GM21447 (cell line): ENCODE results near the gene C2CD3.
"Not testable (repeated sequence)": the region's sequence is repeated elsewhere in the genome, so short reads cannot be mapped to it uniquely, and the experiment has no call there.

Experiments used
- ATAC-seq: cut with Tn5 transposase; IDR thresholded peaks from one replicate; pipeline ENCODE4 v1.9.1; 2021; ENCODE audit not compliant: unreplicated experiment

The C2CD3 gene

DNA sequence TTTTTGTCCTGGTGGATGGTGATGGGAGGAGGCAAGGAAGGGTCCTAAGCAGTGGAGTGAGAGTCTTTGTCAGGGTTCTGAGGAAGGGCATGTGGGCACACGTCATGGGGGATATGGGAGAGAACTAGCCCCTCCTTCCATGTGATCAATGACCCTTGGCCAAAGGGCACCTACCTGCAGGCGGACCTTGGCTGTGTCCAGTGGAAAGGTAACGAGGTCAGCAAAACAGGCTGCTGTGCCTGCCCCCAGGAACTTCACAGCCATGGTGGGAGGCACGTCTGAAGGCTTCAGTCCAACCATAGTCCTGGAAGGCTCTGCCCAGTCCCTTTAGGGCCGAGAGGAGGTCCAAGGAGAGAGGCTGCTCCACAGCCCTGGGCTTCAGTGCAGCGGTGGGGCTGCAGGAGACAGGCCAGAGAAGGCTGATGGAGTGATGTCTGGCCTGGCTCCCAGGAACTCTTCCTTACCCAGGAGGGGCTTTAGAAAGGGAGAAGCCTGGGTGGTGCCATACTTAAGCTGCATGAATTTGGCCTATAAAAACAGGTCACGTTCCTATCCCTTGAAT is 164.0 kb downstream of the C2CD3 start:
- ATAC-seq = no peak

DNA sequence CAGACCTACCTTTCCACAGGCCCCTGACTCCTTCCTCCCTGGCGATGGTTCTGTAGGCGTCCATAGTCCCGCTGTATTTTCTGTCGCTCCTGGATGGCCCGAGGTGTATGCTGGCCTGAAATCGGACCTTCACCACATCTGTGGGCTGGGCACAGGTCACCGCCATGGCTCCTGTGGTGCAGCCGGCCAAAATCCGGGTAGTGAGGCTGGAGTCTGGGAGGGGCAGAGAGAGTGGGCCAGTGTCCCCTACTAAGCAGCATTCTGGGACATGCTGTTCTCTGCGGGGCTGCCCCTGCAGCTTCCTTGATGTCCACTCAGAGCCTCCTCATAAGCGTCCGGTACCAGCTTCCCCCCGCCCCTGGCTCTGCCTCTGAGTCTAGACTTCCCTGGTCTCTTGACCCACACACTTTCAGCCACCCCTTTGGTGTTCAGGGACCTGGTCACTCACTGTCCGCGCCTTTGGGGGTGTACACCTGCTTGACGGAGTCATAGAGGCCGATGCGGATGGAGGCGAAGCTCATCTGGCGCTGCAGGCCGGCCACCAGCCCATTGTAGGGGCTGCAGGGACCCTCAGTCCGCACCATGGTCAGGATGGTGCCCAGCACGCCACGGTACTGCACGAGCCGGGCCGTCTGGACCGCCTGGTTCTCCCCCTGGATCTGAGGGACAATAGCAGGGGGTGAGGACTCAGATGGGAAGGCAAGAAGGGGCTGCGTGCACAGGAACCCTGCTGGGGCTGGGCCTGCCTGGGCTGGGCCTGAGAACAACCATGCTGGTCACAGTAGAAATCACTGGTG is 164.9 kb downstream of the C2CD3 start:
- no peak for ATAC-seq

DNA sequence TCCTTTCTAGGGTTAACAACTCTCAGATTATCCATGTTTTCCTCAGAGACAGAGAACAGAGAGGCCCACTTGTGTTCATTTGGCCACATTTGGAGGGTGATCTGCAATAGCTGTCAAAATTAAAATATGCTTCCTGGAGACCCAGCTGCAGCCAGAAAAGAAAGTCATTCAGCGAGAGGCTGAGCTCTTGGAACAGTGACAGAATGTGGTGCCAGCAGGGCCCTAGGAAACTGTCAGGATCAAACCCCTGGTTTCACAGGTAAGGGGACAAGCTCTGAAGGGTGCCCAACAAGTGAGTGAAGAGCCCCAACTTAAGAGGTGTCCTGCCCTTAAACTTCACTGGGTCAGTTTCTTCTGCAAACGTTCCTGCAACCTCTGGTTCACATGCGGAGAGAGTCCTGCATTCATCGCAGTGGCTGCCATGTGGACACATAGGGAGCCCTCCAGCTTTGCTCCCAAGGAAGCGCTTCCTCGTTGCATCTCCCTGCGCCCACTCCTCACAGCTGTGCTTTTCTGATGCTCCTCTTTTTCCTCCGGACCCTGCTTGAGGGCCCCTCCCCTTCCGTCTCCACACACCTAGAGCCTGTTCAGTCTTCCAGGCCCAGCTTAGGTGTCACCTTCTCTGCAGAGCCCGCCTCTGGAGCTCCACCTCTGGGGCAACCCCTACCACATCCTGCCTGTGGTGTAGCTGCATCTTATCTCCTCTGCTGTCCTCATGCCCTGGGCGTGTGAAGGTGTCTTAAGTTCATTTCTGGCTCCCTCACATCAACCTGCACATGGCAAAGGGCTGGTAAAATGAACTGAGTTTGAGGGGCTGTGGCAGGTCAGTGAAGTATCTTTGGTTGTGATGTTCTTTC is 165.8 kb downstream of the C2CD3 start:
- ATAC-seq = no peak

DNA sequence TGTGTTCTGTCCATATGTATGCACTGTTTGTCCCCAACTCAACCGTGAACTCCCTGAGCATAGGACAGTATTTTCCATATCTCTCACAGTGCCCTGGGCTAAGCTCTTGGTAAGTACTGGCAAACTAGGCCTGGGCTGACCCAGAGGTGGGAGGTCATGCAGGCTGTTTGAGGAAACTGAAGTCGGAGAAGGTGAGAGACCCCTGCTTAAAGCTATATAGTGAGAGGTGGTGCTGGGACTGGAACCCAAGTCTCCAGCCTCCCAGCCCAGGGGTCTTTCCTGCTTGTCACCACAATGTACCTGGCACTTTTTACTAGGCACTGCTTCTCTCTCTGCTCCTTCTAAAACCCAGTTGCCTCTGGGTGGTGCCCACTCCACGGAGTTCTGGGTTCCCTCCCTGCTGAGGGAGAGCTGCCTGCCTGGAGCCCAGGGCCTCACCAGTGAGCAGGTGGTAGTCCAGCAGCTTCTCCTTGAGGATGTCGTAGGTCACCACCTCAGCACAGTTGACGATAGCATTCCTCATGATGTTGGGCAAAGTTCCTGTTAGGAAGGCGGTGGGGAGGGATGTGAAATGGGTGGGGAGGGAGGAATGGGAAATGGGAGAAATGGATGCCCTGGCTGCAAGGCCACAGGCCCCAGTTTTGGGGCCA is 166.6 kb downstream of the C2CD3 start:
- no peak for ATAC-seq

DNA sequence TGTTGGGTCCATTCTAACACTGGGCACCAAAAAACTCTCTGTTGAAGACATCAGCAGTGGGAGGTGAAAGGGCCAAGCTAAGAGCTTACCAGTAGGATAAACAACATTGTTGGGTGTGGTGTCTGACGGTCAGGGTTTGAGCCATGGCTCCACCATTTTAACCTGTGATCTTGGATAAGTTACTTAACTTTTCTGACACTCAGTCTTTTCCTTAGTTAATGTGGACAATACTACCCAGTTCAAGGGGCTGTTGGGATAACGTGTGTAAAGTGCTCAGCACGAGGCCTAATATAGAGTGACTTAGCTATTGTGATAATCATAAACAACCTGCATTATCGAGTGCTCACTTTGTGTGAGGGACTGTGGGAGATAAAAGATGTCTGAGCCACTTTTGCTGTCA is 168.0 kb downstream of the C2CD3 start:
- no peak for ATAC-seq

DNA sequence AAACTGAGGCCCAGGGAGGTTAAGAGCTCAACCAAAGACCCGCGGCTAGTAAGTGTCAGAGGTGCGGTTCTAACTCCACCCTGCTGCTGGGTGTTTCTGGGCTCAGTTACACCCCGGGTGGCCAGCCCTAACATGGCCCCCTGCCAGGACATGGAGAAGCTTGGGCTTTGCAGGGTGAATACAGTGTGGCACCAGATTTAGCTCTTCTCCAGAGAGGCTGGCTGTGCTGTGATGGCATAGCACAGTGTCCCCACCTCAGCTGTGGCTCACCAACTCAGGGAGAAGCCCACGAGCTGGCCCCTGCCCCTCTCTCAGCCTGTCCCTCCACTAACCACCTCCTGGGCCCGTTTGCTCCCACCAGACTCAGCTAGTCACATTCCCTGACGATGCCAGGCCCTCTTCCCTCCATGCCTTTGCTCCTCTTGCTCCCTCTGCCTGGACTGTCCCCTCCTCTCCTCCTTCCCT is 168.9 kb downstream of the C2CD3 start:
- ATAC-seq = no peak

DNA sequence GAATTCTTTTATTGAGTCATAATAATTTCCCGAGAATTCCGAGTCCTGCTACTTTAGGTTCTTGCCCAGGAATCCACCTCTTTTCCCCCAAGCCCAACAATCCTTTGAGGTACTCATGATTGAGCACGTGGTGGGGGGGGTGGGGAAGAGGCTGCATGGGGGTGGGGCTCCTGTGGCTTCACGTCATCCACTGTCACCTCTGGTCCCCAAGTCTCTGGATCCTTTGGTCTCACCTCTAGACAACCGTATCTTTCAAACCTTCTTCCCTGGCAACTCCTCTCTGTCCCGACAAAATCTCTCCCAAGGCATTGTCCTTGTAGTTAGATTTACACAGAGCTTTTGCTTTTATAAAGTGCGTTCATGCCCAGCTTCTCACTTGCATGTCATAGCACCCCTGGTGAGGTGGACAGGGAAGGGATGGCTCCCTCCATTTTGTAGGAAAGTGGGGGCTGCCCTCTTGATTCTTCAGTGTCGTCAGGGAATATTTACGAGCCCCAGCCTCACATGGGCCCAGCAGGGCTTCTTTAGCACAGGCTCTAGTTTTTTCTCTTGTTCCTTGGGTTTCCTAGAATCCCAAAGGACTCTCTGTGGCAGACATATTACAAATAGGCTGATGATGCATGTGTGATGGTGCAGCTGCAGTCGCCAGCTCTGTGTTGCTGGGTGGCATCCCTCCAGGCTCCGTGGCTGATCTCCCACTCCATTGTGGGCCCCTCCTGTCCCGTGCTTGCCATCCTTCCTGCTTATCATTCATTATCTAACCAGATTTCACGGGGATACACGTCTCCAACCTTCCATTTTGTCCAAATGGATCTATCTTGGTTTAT is 170.3 kb downstream of the C2CD3 start:
- no peak for ATAC-seq

DNA sequence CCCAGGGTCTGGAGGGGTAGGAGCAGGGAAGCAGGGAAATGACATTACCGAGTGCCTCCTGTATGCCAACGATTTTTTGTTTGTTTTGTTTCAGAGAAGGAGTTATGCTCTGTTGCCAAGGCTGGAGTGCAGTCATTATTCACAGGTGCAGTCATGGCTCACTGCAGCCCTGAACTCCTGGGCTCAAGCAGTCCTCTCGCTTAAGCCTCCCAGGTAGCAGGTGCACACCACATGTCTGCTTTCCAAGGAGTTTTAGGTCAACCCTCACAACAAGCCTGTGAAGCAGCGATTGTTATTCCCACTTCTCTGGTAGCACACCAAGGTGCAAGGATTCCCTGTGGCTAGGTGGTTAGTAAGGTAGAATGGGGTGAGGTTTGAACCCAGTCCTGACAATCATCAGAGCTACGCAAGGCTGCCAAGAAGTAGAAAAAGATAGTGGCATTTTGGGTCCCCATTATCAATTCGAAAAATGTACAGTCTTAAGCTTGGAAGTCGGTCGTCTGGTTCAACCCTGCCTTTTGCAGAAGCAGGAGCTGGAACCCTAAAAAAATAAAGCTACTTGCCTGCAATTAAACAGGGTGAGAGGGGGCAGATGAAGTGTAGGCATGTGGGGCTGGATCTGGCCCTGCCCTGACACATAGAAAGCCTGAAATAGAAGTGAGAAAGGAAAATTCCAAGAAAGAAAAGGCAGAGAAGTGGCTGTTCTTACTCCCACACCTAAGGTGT is 171.1 kb downstream of the C2CD3 start:
- no peak for ATAC-seq

DNA sequence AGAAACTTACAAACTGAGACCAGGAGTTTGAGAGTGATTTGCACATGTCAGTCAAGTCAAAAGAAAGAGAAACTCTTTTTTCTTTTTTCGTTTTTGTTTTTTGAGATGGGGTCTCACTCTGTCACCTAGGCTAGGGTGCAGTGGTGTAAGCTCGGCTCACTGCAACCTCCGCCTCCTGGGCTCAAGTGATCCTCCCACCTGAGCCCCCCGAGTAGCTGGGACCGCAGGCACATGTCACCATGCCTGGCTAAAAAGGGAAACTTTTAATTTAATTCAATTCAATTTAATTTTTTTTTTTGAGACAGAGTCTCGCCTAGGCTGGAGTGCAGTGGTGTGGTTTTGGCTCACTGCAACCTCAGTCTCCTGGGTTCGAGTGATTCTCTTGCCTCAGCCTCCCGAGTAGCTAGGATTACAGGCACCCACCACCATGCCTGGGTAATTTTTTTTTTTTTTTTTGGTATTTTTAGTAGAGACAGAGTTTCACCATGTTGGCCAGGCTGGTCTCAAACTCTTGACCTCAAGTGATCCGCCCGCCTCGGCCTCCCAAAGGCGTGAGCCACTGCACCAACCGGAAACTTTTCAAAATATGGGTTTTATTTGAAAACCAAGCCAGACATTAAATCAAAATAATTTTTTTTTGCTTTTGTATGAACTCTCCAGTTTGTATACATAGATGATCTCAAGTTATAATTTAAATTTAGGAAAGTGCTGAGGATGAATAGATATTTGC is 171.8 kb downstream of the C2CD3 start:
- no peak for ATAC-seq

DNA sequence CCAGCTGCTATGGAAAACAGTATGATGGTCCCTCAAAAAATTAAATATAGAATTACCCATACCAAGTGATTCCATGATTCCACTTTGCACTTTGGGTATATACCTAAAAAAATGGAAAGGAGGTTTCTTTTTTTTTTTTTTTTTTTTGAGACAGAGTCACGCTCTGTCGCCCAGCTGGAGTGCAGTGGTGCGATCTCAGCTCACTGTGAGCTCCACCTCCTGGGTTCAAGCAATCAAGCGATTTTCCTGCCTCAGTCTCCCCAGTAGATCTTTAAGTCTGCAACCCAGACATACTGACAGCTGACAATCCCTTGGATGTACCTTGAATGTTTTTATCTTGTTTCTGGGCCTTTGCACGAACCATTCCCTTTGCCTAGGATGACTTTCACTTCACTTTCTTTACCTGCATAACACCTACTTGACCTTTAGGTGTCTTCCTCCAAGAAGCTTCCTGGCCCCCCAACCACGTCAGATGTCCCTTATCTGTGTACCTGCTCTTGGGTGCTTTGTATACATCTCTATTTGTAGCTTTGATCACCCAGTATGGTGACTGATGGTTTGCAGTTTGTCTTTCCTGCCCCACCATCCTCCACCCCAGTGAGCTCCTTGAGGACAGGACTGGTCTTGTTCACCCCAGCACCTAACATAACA is 173.6 kb downstream of the C2CD3 start:
- ATAC-seq = no peak

DNA sequence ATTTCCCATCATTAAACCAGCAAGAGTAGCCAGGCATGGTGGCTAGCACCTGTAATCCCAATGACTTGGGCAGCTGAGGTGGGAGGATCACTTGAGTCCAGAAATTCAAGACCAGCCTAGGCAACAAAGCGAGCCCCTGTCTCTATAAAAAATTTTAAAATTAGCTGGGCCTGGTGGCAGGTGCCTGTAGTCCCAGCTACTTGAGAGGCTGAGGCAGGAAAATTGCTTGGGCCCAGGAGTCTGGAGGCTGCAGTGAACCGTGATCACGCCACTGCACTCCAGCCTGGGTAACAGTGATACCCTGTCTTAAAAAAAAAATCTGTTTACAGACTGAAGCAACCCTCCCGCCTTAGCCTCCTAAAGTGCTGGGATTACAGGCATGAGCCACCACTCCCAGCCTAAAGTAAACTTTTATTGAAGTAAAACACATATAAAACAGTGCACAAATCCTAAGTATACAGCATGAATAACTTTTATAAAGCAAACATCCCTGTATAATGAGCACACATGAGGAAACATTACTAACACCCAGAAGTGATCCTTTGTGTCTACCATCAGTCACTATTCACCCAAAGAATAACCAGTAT is 174.5 kb downstream of the C2CD3 start:
- ATAC-seq = no peak

DNA sequence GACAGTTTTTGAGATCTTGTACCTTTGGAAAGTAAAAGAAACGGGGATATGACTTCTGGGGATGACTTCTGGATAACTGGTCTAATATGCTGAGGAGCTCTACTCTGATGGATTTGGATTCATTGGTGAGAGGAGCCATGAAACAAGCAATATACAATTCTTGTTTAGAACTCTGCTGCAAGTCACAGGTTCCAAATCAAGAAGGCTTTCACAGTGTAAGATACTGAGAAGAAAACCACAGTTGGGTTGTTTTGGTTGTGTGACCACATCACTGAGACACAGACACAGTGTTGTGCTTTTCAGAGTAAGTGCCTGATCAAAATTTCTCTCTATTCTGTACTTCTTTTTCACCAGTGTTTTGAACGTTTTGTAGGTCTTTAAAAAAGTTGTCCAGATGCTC is 175.1 kb downstream of the C2CD3 start:
- peak; percentile 46 for ATAC-seq

DNA sequence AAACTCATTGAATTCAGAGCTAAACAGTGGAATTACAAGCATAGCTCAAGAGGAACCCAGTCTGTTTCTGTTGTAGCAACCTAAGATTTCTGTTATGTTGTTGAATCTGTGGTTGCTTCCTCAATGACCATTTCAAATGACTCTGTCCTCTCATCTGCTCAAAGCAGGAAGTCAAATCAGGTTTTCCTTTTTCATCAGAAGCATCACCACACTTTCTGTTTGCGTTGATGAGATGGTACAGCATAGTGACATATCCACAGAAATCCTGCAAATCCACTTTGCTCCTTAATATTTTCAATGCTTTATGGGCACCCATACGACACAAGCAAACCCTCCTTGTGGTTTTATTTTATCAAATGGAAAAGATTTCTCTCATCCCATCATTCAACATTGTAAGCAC is 175.6 kb downstream of the C2CD3 start:
- ATAC-seq = peak; percentile 44

DNA sequence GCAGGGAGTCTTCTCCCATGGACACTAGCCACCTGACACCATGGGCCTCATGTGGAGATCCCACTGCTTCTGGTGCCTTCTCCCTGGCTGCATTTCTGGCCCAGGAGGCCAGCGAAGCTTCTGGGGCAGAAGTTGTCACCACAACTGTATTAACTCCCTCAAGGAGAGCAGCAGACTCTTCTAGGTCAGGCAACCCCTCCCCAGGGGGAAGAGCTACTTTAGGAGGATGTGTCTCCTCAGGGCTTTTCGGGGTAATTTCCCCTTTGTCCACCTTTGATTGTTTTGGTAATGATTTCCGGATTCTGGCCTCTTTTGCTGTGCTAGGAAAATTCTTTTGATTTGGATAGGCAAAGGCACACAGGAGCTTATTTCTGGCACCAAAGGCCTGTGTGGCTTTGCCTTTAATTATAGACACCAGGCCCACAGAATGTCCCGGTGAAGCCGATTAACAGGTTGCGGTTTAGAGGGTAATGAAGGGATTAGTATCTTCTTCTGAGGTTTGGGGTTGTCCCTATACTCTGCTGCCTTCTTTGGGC is 179.3 kb downstream of the C2CD3 start:
- peak; percentile 52 for ATAC-seq

DNA sequence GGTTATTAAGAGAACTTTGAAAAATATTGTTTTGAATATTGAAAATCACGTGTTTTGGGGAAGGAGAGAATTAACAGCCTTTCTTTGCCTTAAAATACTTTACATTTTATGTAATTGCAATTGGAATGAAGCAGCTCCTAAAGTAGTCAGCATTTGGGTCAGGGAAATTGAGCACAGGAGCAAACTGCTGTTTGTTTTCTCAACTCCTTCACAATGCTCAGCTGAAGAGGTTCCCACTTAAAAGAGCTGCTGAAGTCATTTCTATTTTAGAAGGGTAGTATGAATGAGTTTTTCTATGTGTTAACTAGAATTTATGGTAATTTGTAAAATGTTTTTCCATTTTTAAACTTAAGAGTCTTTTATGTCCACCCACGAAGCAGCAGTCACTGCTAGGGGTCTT is 180.1 kb downstream of the C2CD3 start:
- ATAC-seq = no peak

DNA sequence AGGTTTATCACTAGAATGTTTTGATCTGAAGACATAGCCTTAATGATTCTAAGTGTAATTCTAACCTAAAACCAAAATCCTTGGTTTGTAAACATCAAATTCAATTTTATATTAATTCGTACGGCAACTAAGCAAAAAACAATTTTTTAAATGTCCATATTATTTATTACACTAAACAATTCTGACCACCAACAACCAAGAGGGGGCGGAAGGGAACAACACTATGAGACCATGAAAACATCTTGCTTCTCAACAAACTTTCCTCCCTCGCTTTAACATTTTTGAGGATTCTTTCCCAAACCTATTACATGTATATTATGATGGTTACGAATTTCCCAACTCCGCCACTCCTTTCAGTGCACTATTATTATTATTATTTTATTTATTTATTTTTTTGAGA is 181.6 kb downstream of the C2CD3 start:
- no peak for ATAC-seq

DNA sequence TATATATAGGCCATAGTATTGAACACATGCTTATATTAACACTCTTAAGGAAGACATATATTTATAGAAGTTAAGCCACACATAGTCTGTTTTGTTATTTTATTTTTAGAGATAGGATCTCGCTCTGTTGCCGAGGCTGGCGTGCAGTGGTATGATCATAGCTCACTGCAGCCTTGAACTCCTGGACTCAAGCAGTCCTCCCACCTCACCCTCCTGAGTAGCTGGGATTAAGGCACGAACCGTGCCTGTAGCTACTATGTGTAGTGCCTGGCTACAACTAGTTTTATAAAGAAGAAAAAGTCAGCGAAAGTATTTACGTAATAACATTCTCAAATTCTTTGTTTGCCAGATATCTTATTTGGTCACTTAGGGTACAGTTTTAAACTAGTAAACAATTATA is 182.6 kb downstream of the C2CD3 start:
- no peak for ATAC-seq

DNA sequence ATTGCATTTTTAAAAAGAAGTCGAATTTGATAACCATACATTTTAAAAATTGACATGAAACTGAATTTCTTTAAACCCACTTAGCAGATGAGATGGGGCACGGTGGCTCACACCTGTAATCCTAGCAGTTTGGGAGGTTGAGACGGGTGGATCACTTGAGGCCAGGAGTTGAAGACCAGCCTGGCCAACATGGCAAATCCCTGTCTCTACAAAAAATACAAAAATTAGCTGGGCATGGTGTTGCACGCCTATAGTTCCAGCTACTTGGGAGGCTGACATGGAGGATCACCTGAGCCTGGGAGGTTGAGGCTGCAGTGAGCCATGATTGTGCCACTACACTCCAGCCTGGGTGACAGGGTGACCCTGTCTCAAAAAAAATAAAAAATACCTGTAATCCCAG is 185.1 kb downstream of the C2CD3 start:
- ATAC-seq = not testable (repeated sequence)
